Measurements from ENCODE around the gene METTL26.
A peak's percentile ranks its signal among the peaks of the same experiment; 100 is the strongest.

Gene METTL26

DNA sequence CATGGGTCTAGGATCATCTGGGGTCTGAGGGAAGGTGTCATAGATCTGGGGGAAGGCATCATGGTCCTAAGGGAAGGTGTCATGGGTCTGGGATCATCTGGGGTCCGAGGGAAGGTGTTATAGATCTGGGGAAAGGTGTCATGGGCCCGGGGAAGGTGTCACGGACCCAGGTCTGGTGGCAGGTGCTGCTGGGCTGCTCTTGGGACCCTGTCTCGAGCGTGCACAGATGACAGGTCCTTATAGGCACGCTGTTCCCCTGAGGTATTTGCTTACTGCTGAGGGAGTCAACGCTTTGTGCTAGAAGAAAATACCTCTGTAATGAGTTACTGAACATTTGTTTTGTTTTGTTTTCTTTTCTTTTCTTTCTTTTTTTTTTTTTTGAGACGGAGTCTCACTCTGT, 44.9 kb downstream of the METTL26 start:
- H3K9ac ChIP-seq: peak overlapping the region; percentile 85 to 99 (median 96)

GRCh38 chr16:590815-591200, 45.3 kb downstream of the METTL26 start:
- Histone ChIP-seq H4K20me1 (peaks cover 22 to 85% (median 58%) of the 10 kb centered on the region in 11 experiments; a peak in 19 of 22 replicates), H3K27me3 (no peaks in the 10 kb centered on the region), H3K4me1 (peaks cover 71 to 79% (median 76%) of the 10 kb centered on the region in 10 experiments), H3K36me3 (peaks cover 0 to 20% (median 0%) of the 10 kb centered on the region in 11 experiments; a peak in 5 of 22 replicates), H3K4me3 (peak overlapping the region; percentile 79 to 97 (median 88)), H3K9ac (peak overlapping the region; percentile 85 to 99 (median 96)), H3K27ac (peak overlapping the region; percentile 58 to 99 (median 89); a peak in 21 of 22 replicates), H3K9me3 (replicated peaks in 1 of 11) (no peaks in the 10 kb centered on the region), H3K4me2 (peak overlapping the region; percentile 89 to 100 (median 99))
- no peak for TF ChIP-seq Cebpa-rat (IDR thresholded peaks at IDR 0.05)

More for the DNA sequence above, 44.9 kb downstream of the METTL26 start:
- H3K4me1 ChIP-seq: peaks cover 75 to 80% (median 79%) of the 10 kb centered on the region in 10 experiments
- H3K27ac ChIP-seq: peak overlapping the region in 6 of 11 experiments; percentile 10 to 99 (median 84); a peak in 7 of 22 replicates
- H4K20me1 ChIP-seq: peaks cover 25 to 85% (median 61%) of the 10 kb centered on the region in 11 experiments; a peak in 19 of 22 replicates
- peaks cover 0 to 22% (median 2%) of the 10 kb centered on the region in 11 experiments; a peak in 7 of 22 replicates for H3K36me3 ChIP-seq
- no peaks in the 10 kb centered on the region for H3K27me3 ChIP-seq
- peak overlapping the region; percentile 89 to 100 (median 99) for H3K4me2 ChIP-seq
- no peaks in the 10 kb centered on the region for H3K9me3 ChIP-seq (replicated peaks in 1 of 11)
- no peak for TF ChIP-seq Cebpa-rat (IDR thresholded peaks at IDR 0.05)
- peak overlapping the region; percentile 79 to 97 (median 88) for H3K4me3 ChIP-seq

DNA sequence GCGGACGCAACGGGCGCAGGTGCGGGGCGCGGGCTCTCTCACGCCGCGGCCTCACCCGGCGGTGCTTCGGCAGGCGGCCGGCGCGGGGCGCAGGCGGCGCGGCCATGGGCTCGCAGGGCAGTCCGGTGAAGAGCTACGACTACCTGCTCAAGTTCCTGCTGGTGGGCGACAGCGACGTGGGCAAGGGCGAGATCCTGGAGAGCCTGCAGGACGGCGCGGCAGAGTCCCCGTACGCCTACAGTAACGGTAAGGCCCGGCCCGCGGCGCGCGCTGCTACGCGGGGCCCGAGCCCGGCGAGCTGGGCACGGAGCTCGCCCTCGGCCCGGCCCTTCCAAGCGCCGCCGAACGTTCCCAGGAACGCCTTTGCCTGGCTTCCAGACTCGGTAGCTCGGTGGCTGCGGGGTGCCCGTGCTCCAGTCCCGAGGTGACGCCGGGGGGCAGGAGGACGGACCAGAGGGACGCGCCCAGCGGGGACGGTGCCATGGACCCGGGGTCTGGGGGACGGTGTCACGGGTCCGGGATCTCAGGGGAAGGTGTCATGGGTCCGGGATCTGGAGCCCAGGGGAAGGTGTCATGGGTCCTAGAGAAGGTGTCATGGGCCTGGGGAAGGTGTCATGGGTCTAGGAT, 45.8 kb downstream of the METTL26 start:
- TF ChIP-seq Cebpa-rat (IDR thresholded peaks at IDR 0.05): no peak
- peaks cover 0 to 16% (median 0%) of the 10 kb centered on the region in 11 experiments; a peak in 5 of 22 replicates for H3K36me3 ChIP-seq
- H3K27me3 ChIP-seq: no peaks in the 10 kb centered on the region
- peak overlapping the region; percentile 85 to 99 (median 96) for H3K9ac ChIP-seq
- H3K9me3 ChIP-seq (replicated peaks in 1 of 11): no peaks in the 10 kb centered on the region
- H3K4me2 ChIP-seq: peak overlapping the region; percentile 89 to 100 (median 99)
- H3K27ac ChIP-seq: peak overlapping the region; percentile 58 to 99 (median 89)
- peaks cover 25 to 85% (median 55%) of the 10 kb centered on the region in 11 experiments; a peak in 19 of 22 replicates for H4K20me1 ChIP-seq
- peaks cover 66 to 77% (median 71%) of the 10 kb centered on the region in 10 experiments for H3K4me1 ChIP-seq
- H3K4me3 ChIP-seq: peak overlapping the region; percentile 79 to 97 (median 88)

GRCh38 chr16:589658-590187, 46.4 kb downstream of the METTL26 start, which contains the start of gene RAB40C:
Gene RAB40C (plus strand): TSS chr16:590066. CDS start chr16:590292, 226 bp downstream.
- Histone ChIP-seq H3K4me3 (peak within 1 kb of the TSS; percentile 79 to 97 (median 88)), H3K9me3 (replicated peaks in 1 of 11) (no peaks in the 10 kb centered on the region), H3K4me1 (peaks cover 60 to 72% (median 66%) of the 10 kb centered on the region in 10 experiments), H3K36me3 (peaks cover 0 to 14% (median 0%) of the 10 kb centered on the region in 11 experiments; a peak in 5 of 22 replicates), H3K4me2 (peak within 1 kb of the TSS; percentile 97 to 100 (median 99)), H4K20me1 (peaks cover 25 to 79% (median 49%) of the 10 kb centered on the region in 11 experiments; a peak in 19 of 22 replicates), H3K9ac (peak within 1 kb of the TSS; percentile 91 to 99 (median 96)), H3K27me3 (no peaks in the 10 kb centered on the region), H3K27ac (peak within 1 kb of the TSS; percentile 91 to 99 (median 96))
- no peak for TF ChIP-seq Cebpa-rat (IDR thresholded peaks at IDR 0.05)

DNA sequence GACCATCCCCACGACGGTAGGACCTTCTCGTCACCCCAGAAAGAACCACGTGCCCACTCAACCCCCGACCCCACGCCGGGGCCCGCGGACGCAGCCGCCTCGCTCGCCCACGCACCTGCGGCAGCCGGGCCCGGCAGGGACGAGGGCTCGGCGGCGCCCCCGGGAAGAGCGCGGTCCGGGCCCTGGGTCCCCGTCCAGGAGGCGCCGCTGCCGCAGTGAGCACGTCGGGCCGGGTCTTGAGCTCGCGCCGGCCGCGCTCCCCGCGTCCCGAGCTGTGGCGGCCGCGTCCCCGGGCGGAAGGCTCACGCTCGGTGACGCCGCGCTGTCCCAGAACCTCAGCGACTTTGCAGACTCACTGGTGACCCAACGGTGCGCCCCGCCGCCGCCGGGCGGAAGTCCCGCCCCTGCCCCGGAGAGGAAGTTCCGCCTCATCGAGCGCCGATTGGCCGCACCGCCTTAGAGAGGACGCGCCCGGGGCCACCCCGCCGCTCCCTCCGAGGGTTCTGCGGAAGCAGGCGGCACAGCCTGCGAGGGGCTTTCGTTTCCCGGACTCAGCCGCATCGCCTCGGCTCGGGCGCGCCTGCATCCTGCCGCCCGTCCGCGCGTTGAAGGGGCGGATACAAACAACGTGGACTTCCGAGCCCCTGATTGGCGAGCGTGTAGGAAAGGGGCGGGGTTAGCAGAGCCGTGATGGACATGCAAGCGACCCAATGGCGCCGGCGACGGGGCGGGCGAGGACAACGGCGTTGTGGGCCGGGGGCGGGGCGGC, 47.0 kb downstream of the METTL26 start:
- H3K9me3 ChIP-seq (replicated peaks in 1 of 11): no peaks in the 10 kb centered on the region
- H3K27ac ChIP-seq: peak overlapping the region; percentile 91 to 99 (median 96)
- H3K4me2 ChIP-seq: peak overlapping the region; percentile 87 to 100 (median 94)
- H4K20me1 ChIP-seq: peaks cover 25 to 72% (median 43%) of the 10 kb centered on the region in 11 experiments; a peak in 19 of 22 replicates
- H3K4me1 ChIP-seq: peaks cover 56 to 70% (median 61%) of the 10 kb centered on the region in 10 experiments
- peaks cover 0 to 9% (median 0%) of the 10 kb centered on the region in 11 experiments; a peak in 5 of 22 replicates for H3K36me3 ChIP-seq
- no peak for TF ChIP-seq Cebpa-rat (IDR thresholded peaks at IDR 0.05)
- peak overlapping the region; percentile 91 to 99 (median 96) for H3K9ac ChIP-seq
- no peaks in the 10 kb centered on the region for H3K27me3 ChIP-seq
- H3K4me3 ChIP-seq: peak overlapping the region; percentile 79 to 97 (median 88)

- Histone ChIP-seq H3K9me3 (replicated peaks in 1 of 11) (no peaks in the 10 kb centered on the region), H3K4me3 (peak overlapping the region; percentile 79 to 97 (median 88)), H3K4me2 (peak overlapping the region; percentile 87 to 100 (median 94)), H3K27me3 (no peaks in the 10 kb centered on the region), H3K9ac (peak overlapping the region; percentile 91 to 99 (median 96)), H4K20me1 (peaks cover 25 to 72% (median 40%) of the 10 kb centered on the region in 11 experiments; a peak in 19 of 22 replicates), H3K27ac (peak overlapping the region; percentile 91 to 99 (median 96)), H3K36me3 (peaks cover 0 to 5% (median 0%) of the 10 kb centered on the region in 11 experiments; a peak in 5 of 22 replicates), H3K4me1 (peaks cover 55 to 70% (median 61%) of the 10 kb centered on the region in 10 experiments)
- no peak for TF ChIP-seq Cebpa-rat (IDR thresholded peaks at IDR 0.05)
These were observed 47.5 kb downstream of the METTL26 start for GRCh38 chr16:588639-588888.

DNA sequence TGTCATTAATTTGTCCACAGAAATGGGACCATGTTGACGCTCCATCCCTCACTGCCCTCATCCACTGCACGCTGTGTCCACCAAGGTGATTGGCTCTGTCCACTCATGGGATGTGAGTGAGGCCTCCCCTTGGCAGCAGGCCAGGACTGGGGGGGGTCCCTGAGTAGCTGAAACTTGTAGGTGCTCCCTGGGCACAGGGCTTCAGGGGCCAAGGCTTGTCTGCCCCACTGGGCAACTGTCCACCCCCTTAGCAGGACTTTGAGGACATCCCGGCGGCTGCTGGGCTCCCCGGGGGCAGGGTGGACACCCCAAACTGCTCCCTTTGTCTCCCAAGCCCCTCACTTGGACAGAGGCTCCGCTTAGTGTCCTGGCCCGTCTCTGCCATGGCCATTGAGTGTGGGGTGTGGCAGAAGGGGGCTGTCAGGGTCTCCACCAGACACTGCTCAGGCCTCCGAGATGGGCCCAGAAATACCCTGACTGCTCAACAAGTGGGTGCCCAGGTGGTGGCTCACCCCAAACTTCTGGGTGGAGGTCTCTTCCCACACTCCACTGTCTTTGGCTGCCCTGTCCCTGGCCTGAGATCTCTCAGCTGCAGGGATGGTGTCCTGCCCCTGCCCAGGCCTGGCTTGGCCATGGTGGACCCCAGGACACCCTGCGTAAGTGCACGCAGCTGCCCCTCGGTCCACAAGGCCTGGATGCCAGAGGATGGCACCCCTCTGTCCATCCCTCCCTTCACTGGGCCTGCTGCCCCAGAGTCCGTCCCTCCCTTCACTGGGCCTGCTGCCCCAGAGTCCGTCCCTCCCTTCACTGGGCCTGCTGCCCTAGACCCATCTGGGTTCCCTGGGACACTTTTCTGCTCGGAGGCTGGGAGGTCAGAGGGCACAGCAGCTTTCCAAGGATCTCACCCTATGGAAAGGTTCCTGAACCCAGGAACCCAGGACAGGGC, 49.2 kb downstream of the METTL26 start:
- Histone ChIP-seq H3K4me3 (peak overlapping the region in 9 of 10 experiments; percentile 80 to 97 (median 90); a peak in 16 of 20 replicates), H3K36me3 (peaks cover 0 to 3% (median 0%) of the 10 kb centered on the region in 11 experiments; a peak in 1 of 22 replicates), H3K27me3 (no peaks in the 10 kb centered on the region), H4K20me1 (peaks cover 13 to 65% (median 33%) of the 10 kb centered on the region in 11 experiments; a peak in 19 of 22 replicates), H3K4me2 (peak overlapping the region; percentile 87 to 100 (median 94)), H3K9me3 (replicated peaks in 1 of 11) (no peaks in the 10 kb centered on the region), H3K27ac (peak overlapping the region in 10 of 11 experiments; percentile 91 to 99 (median 96); a peak in 18 of 22 replicates), H3K9ac (peak overlapping the region; percentile 91 to 99 (median 96)), H3K4me1 (peaks cover 44 to 67% (median 58%) of the 10 kb centered on the region in 10 experiments)
- TF ChIP-seq Cebpa-rat (IDR thresholded peaks at IDR 0.05): no peak

Measured in BLaER1 treated with 17β-estradiol and CSF1 and Interleukin-3, amounts not matched to agents 10 nM and 100 nM (cell line).